K562 (cell line): Measurements from ENCODE around the gene ALOXE3. TPM values are rescaled to one million over a fixed set of nuclear protein-coding genes. Genes with fewer than 3 reads are reported as not detected.

Experiments
- ATAC-seq: fragments of 200-7000 bp; cut with Tn5 transposase; 3 replicates; pipeline ENCODE4 v1.9.1; 2020; ENCODE audit warnings: moderate library complexity
- BruUV-seq: library from RNA; stranded (reverse); fragments of 400-500 nt; replicated peaks from 2 replicates; lab custom pipeline; 2021; lab: Mats Ljungman, UMichigan
- CTCF ChIA-PET: fragments of 300-600 bp; formaldehyde crosslinking; extraction: SDS; loops from one replicate; lab custom pipeline; 2021; ENCODE audit warnings: low intra/inter-chr PET ratio; lab: Yijun Ruan, JAX
- POLR2A ChIA-PET: fragments of 300-600, 350-650 bp; sonication (Branson Sonifier 250); formaldehyde crosslinking; extraction: SDS; loops from one replicate; lab custom pipeline; 2021; ENCODE audit warnings: antibody characterized with exemption, inconsistent platforms; lab: Yijun Ruan, JAX
- DNase-seq, 4 experiments: peaks; one replicate each; pipeline versions ENCODE4 v3.0.0 to v3.0.0-alpha.2; 2011 to 2018; ENCODE audit warnings: low spot score in 3 of 4, mixed read lengths in 3 of 4; ENCODE audit errors: extremely low read depth in 1 of 4
- FAIRE-seq: peaks from 2 replicates; lab custom pipeline; 2011; peaks lifted over from hg19 to GRCh38; lab: Jason Lieb, UNC
- H2AFZ ChIP-seq: 2 replicates; pipeline ENCODE4 v1.6.0; 2011; ENCODE audit warnings: low read depth, low read length, control low read depth, inconsistent platforms
- H3K27ac ChIP-seq: fragments of 200-600 bp; 3 replicates; pipeline ENCODE4 v1.8.0; 2011; ENCODE audit warnings: low read depth, mild to moderate bottlenecking, control low read depth, inconsistent platforms, low read length, moderate library complexity, mixed read lengths; ENCODE audit errors: extremely low read depth
- H3K27me3 ChIP-seq, 2 experiments: fragments of 300-600 bp in 1 of 2; 2 replicates in 1 of 2; 3 replicates in 1 of 2; pipeline versions ENCODE4 v1.6.0 to v1.8.0; 2011; ENCODE audit warnings: inconsistent platforms in 2 of 2, low read length in 2 of 2, mild to moderate bottlenecking in 1 of 2, mixed read lengths in 1 of 2, moderate library complexity in 1 of 2; ENCODE audit not compliant: control insufficient read depth in 2 of 2, insufficient read depth in 2 of 2
- H3K36me3 ChIP-seq: fragments of 300-600 bp; 3 replicates; pipeline ENCODE4 v1.8.0; 2011; ENCODE audit warnings: mild to moderate bottlenecking, low read length, inconsistent platforms; ENCODE audit not compliant: control insufficient read depth, insufficient read depth
- H3K4me1 ChIP-seq, 2 experiments: fragments of 200-600 bp in 1 of 2; replicated peaks in 1 of 2; 2 replicates in 1 of 2; 3 replicates in 1 of 2; pipeline versions ENCODE4 v1.5.1 to v1.8.0; 2011; ENCODE audit warnings: inconsistent platforms in 2 of 2, low read length in 2 of 2, mild to moderate bottlenecking in 1 of 2, mixed read lengths in 1 of 2, moderate library complexity in 1 of 2; ENCODE audit not compliant: control insufficient read depth in 2 of 2, insufficient read depth in 2 of 2
- H3K4me2 ChIP-seq: 2 replicates; pipeline ENCODE4 v1.6.1; 2011; ENCODE audit warnings: low read length, control low read depth, inconsistent platforms, mixed read lengths; ENCODE audit not compliant: insufficient read depth
- H3K4me3 ChIP-seq: fragments of 200-600 bp; sonication (generic), shearing (Covaris generic); 2 replicates; pipeline ENCODE4 v1.5.1; 2016; ENCODE audit warnings: control low read depth, inconsistent platforms
- H3K79me2 ChIP-seq: fragments of 200-600 bp; 3 replicates; pipeline ENCODE4 v1.8.0; 2011; ENCODE audit warnings: low read length, inconsistent platforms; ENCODE audit not compliant: control insufficient read depth, insufficient read depth
- H3K9ac ChIP-seq, 2 experiments: 2 replicates each; pipeline versions ENCODE4 v1.6.0 to v1.6.1; 2011; ENCODE audit warnings: low read depth in 2 of 2, low read length in 2 of 2, control low read depth in 1 of 2, inconsistent platforms in 1 of 2, mild to moderate bottlenecking in 1 of 2, mixed read lengths in 1 of 2; ENCODE audit not compliant: insufficient read depth in 1 of 2
- H3K9me1 ChIP-seq: one replicate; pipeline ENCODE4 v1.6.0; 2011; ENCODE audit warnings: inconsistent platforms, mild to moderate bottlenecking, low read length, moderate library complexity; ENCODE audit not compliant: control insufficient read depth, insufficient read depth
- H3K9me3 ChIP-seq: replicated peaks from 2 replicates; pipeline ENCODE4 v1.5.1; 2011; ENCODE audit warnings: low read depth, low read length, inconsistent platforms; ENCODE audit not compliant: control insufficient read depth, insufficient read depth
- H4K20me1 ChIP-seq: replicated peaks from 2 replicates; pipeline ENCODE4 v1.6.1; 2011; ENCODE audit warnings: low read length, inconsistent platforms, mixed read lengths; ENCODE audit not compliant: control insufficient read depth, insufficient read depth
- ARID4B ChIP-seq: sonication (generic); formaldehyde crosslinking; IDR thresholded peaks from 2 replicates; pipeline ENCODE4 v1.8.0; 2022; ENCODE audit warnings: mild to moderate bottlenecking, missing genetic modification reagents
- IRF9 ChIP-seq: fragments of 450-650 bp; IDR thresholded peaks from 2 replicates; pipeline ENCODE4 v1.6.1; 2016; ENCODE audit warnings: missing biosample characterization, missing genetic modification characterization
- NRF1 ChIP-seq, 2 experiments: fragments of 450-650 bp; IDR thresholded peaks in 1 of 2; conservative IDR thresholded peaks in 1 of 2; 2 replicates each; pipeline ENCODE4 v1.6.1; 2014; ENCODE audit warnings: mild to moderate bottlenecking in 2 of 2
- ZFP30 ChIP-seq: fragments of 250-450 bp; sonication (Bioruptor Pico); IDR thresholded peaks from 2 replicates; pipeline ENCODE4 v1.8.0; 2022; ENCODE audit warnings: moderate library complexity, mild to moderate bottlenecking, inconsistent platforms, borderline replicate concordance
- WGBS: fragments of 100-300 bp; shearing (Covaris generic); methylation state at CpG from one replicate; pipeline ENCODE4 v1.1.6; 2016; ENCODE audit warnings: low coverage, mixed read lengths; ENCODE audit not compliant: insufficient coverage; ENCODE audit errors: missing lambda C conversion rate; 5-methylcytosine and 5-hydroxymethylcytosine counted together
- in situ Hi-C: fragments of 300-500 bp; cut with MboI; formaldehyde crosslinking; loops from 4 replicates; pipeline ENCODE4 v1.15.0; 2018; ENCODE audit warnings: inconsistent platforms, mixed read lengths
- intact Hi-C: fragments of 100-400 bp; cut with micrococcal nuclease; formaldehyde crosslinking; loops from 2 replicates; pipeline ENCODE4 v1.14.2; 2022
- polyA plus RNA-seq, 8 experiments: library from polyadenylated mRNA; depleted of rRNA in 4 of 8; stranded (reverse) in 5 of 8; unstranded in 3 of 8; fragments of >200 nt; fragmentation: Nextera tagmentation in 2 of 8; fragmentation: Illumina TruSeq in 1 of 8; extraction: Ambion mirVana in 2 of 8; extraction: Trizol in 1 of 8; gene quantifications; 2 replicates each; pipeline versions ENCODE4 v1.2.1 to v1.2.3, GENCODE V29; 2011 to 2014; ENCODE audit warnings: inconsistent platforms in 1 of 8, missing spikeins in 1 of 8
- total RNA-seq, 7 experiments: library from RNA; depleted of rRNA in 6 of 7; stranded (reverse); fragments of >200 nt in 6 of 7; fragmentation: Illumina TruSeq in 2 of 7; extraction: Trizol in 2 of 7; gene quantifications; 2 replicates each; pipeline versions ENCODE4 v1.2.1 to v1.2.3, GENCODE V29; 2011 to 2021; ENCODE audit warnings: low replicate concordance in 1 of 7
- TF ChIP-seq, protein P1 (sequence below): fragments of 450-650 bp; IDR thresholded peaks from one replicate; pipeline ENCODE4 v1.6.1; 2018; ENCODE audit warnings: mild to moderate bottlenecking, moderate library complexity; ENCODE audit not compliant: partially characterized antibody

The ALOXE3 gene
- total and polyA plus RNA-seq, 9 of the 15 experiments (the other 6 are each of a cell fraction or from before 2014, with no cell fraction given), result 0.04 TPM; not detected in 8

- TF ChIP-seq, protein P1, sequence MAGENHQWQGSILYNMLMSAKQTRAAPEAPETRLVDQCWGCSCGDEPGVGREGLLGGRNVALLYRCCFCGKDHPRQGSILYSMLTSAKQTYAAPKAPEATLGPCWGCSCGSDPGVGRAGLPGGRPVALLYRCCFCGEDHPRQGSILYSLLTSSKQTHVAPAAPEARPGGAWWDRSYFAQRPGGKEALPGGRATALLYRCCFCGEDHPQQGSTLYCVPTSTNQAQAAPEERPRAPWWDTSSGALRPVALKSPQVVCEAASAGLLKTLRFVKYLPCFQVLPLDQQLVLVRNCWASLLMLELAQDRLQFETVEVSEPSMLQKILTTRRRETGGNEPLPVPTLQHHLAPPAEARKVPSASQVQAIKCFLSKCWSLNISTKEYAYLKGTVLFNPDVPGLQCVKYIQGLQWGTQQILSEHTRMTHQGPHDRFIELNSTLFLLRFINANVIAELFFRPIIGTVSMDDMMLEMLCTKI, result no peak
- no peak for TF ChIP-seq IRF9 (tag)
- no peak for TF ChIP-seq ZFP30
These were observed 23.4 kb upstream of the ALOXE3 start (continued) for GRCh38 chr17:8141741-8142140.

- ChIA-PET CTCF (no interaction called here), POLR2A (interaction anchor here (0.6 to 3.3 kb wide), 5 partner anchors 9 to 878 kb away, joined by 3 to 19 read pairs (median 5); partner anchors contain the start of gene PER1)
- H3K27me3 ChIP-seq, result no peaks in the 10 kb centered on the region
- intact Hi-C loops (no loop called here), in situ Hi-C loops (no loop called here)
- H3K36me3 ChIP-seq, result peaks cover 46% of the 10 kb centered on the region; the same call in 2 of the 3 replicates
- no peak overlapping the region for H3K4me2 ChIP-seq
- no peak for TF ChIP-seq NRF1 (conservative IDR thresholded peaks at IDR 0.05 in 1 of 2, IDR thresholded peaks at IDR 0.05 in 1 of 2)
- no peak for TF ChIP-seq ARID4B
- H3K9me1 ChIP-seq, result no peaks in the 10 kb centered on the region
- 0 out of 2 replicates have a peak, but pooled peaks cover 2% of the 10 kb centered on the region for H4K20me1 ChIP-seq
- 73% methylated on average over 5 of the region's 7 CpGs for WGBS
- no peak overlapping the region for H3K4me3 ChIP-seq
- BruUV-seq, result no TSS peak
- DNase-seq (no peak), ATAC-seq (no peak), FAIRE-seq (no peak)
- H3K9me3 ChIP-seq, result no peaks in the 10 kb centered on the region
- no peak overlapping the region for H2AFZ ChIP-seq
- 0 out of 4 replicates have a peak overlapping the region, but pooled peaks of 1 of the 2 experiments have one; percentile 9 for H3K9ac ChIP-seq
- H3K27ac ChIP-seq, result no peak overlapping the region
- H3K4me1 ChIP-seq, result peaks cover 6 to 28% of the 10 kb centered on the region in 2 experiments; a peak in 4 of 5 replicates
- no peaks in the 10 kb centered on the region for H3K79me2 ChIP-seq
These were observed 22.7 kb upstream of the ALOXE3 start for GRCh38 chr17:8141045-8141444.
